Fibroblast of lung (primary cell): ENCODE data around the gene PIP5KL1. TPM values are rescaled to one million over a fixed set of nuclear protein-coding genes. Genes with fewer than 3 reads are reported as not detected.
A peak's percentile ranks its signal among the peaks of the same experiment; 100 is the strongest.

Source experiments
- DNase-seq, 2 donors: peaks; one replicate each; pipeline versions ENCODE4 v3.0.0 to v3.0.0-alpha.2; 2010; ENCODE audit warnings: low read depth in 2 of 2
- H2AFZ ChIP-seq: 2 replicates; pipeline ENCODE4 v1.5.1; 2012; ENCODE audit warnings: low read length, control low read depth, inconsistent platforms
- H3K27ac ChIP-seq: 2 replicates; pipeline ENCODE4 v1.5.1; 2011; ENCODE audit warnings: low read length, control low read depth; ENCODE audit not compliant: insufficient read depth
- H3K27me3 ChIP-seq: 2 replicates; pipeline ENCODE4 v1.5.1; 2011; ENCODE audit warnings: mild to moderate bottlenecking, low read length; ENCODE audit not compliant: control insufficient read depth, insufficient read depth
- H3K36me3 ChIP-seq: 2 replicates; pipeline ENCODE4 v1.5.1; 2011; ENCODE audit warnings: low read length; ENCODE audit not compliant: control insufficient read depth, insufficient read depth
- H3K4me1 ChIP-seq: 2 replicates; pipeline ENCODE4 v1.5.1; 2011; ENCODE audit warnings: low read length; ENCODE audit not compliant: control insufficient read depth, insufficient read depth; ENCODE audit errors: extremely low read depth
- H3K4me2 ChIP-seq: 2 replicates; pipeline ENCODE4 v1.5.1; 2011; ENCODE audit warnings: low read length, control low read depth; ENCODE audit not compliant: insufficient read depth; ENCODE audit errors: extremely low read depth
- H3K4me3 ChIP-seq, 4 experiments: fragments of 200-600 bp in 1 of 4; sonication (generic) in 1 of 4; replicated peaks in 1 of 4; 2 replicates each; pipeline ENCODE4 v1.5.1; 2011 to 2016; ENCODE audit warnings: low read length in 4 of 4, low read depth in 3 of 4, mild to moderate bottlenecking in 3 of 4, control low read depth in 2 of 4, inconsistent platforms in 1 of 4, mixed read lengths in 1 of 4; ENCODE audit not compliant: insufficient read depth in 1 of 4; ENCODE audit errors: control extremely low read depth in 1 of 4
- H3K79me2 ChIP-seq: 2 replicates; pipeline ENCODE4 v1.5.1; 2012; ENCODE audit warnings: mild to moderate bottlenecking, low read length, inconsistent platforms; ENCODE audit not compliant: control insufficient read depth, insufficient read depth
- H3K9ac ChIP-seq: 2 replicates; pipeline ENCODE4 v1.5.1; 2011; ENCODE audit warnings: mild to moderate bottlenecking, low read length, control low read depth; ENCODE audit not compliant: insufficient read depth
- H3K9me3 ChIP-seq: 2 replicates; pipeline ENCODE4 v1.5.1; 2012; ENCODE audit warnings: low read depth, low read length; ENCODE audit not compliant: control insufficient read depth, insufficient read depth
- H4K20me1 ChIP-seq: 2 replicates; pipeline ENCODE4 v1.5.1; 2011; ENCODE audit warnings: low read length; ENCODE audit not compliant: control insufficient read depth, insufficient read depth; ENCODE audit errors: extremely low read depth
- EZH2 ChIP-seq: IDR thresholded peaks from 2 replicates; pipeline ENCODE4 v1.5.1; 2012; ENCODE audit warnings: low read length, control low read depth, mild to moderate bottlenecking; ENCODE audit errors: missing control alignments
- polyA plus RNA-seq, 2 donors: library from polyadenylated mRNA; depleted of rRNA in 1 of 2; stranded (reverse) in 1 of 2; unstranded in 1 of 2; fragments of >200 nt; gene quantifications; 2 replicates each; pipeline ENCODE4 v1.2.1, GENCODE V29; 2011 to 2012; ENCODE audit warnings: missing spikeins in 1 of 2
- total RNA-seq: library from RNA; depleted of rRNA; stranded (reverse); fragments of >200 nt; gene quantifications from 2 replicates; pipeline ENCODE4 v1.2.1, GENCODE V29; 2014
- TF ChIP-seq, protein P1 (sequence below), 2 donors: IDR thresholded peaks in 1 of 2; conservative IDR thresholded peaks in 1 of 2; 1 replicate in 1 of 2; 2 replicates in 1 of 2; pipeline ENCODE4 v1.5.1; 2011 to 2012; ENCODE audit warnings: low read length in 2 of 2, control low read depth in 1 of 2, inconsistent platforms in 1 of 2, low read depth in 1 of 2, mild to moderate bottlenecking in 1 of 2

Gene PIP5KL1
- total and polyA plus RNA-seq, 2 donors (not counting 1 experiment from before 2014, with no cell fraction given): 1.9 to 2.5 TPM

DNA sequence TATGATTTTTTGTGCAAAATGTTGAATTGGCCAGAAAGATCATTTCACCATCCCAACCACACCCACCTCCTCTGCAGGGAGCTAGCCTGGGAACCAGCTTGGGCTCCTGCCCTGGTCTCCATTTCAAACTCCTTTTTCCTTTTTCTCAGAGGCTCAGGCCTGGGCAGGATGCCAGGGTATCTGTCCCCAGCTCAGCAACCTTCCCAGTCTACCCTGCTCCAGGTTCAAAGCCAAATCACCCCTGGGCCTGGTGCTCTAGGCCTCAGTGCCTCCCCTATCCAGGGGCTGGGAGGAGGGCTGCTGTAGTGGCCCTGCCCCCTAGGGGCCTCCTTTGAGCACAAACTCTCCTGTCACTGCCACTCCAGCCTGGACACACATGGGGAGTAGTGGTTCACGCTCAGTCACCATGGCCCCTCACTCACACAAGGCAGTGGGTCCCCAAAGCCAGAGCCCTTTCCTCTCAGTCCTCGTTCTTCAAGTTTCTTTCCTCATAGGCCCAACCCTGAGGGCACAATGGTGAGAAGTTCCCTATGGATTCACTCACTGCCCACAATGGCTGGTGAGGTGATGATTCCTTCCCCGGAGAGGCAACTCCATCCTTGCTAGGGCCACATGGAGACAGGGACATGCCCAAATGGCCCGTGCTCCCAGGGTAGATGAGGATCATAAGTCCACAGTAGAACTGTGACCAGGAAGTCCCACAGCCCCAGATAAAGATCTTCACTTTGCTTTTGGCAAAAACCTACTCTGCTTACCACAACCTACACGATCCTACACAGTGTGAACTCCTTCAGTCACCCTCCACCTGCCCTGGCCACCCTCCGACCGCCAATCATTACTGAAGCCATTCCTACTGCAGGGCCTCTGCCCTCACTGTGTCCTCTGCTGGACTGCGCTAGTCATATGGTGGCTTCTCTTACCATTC lies 12.1 kb downstream of the PIP5KL1 start:
- no peak overlapping the region for H2AFZ ChIP-seq

DNA sequence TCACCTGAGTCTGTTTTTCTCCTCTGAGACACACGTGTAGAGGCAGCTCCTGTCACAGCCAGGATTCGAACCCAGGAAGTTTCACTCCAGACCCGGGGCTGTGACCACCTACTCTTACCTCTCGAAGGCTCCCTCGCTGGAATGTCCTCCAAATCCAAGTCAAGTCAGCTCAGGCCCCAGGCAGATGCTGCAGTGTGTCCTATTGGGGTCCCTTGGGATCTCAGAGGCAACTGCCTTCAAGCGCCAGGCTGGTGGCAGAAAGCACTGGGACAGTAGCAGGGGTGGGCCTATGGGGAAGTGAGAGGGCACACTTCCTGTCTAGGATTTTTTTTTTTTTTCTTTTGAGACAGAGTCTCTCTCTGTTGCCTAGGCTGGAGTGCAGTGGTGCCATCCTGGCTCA lies 13.0 kb downstream of the PIP5KL1 start:
- H3K9me3 ChIP-seq: no peaks in the 10 kb centered on the region
- no peaks in the 10 kb centered on the region for H4K20me1 ChIP-seq
- peak overlapping the region; percentile 82 for H3K27ac ChIP-seq
- no peak overlapping the region for H3K4me2 ChIP-seq
- no peak overlapping the region for H3K4me3 ChIP-seq
- H3K36me3 ChIP-seq: peaks cover 3% of the 10 kb centered on the region
- H2AFZ ChIP-seq: no peak overlapping the region
- H3K9ac ChIP-seq: no peak overlapping the region
- no peaks in the 10 kb centered on the region for H3K27me3 ChIP-seq
- H3K79me2 ChIP-seq: peaks cover 5% of the 10 kb centered on the region
- peaks cover 33% of the 10 kb centered on the region for H3K4me1 ChIP-seq
- DNase-seq: no peak
- no peak for TF ChIP-seq EZH2
- TF ChIP-seq, protein P1, sequence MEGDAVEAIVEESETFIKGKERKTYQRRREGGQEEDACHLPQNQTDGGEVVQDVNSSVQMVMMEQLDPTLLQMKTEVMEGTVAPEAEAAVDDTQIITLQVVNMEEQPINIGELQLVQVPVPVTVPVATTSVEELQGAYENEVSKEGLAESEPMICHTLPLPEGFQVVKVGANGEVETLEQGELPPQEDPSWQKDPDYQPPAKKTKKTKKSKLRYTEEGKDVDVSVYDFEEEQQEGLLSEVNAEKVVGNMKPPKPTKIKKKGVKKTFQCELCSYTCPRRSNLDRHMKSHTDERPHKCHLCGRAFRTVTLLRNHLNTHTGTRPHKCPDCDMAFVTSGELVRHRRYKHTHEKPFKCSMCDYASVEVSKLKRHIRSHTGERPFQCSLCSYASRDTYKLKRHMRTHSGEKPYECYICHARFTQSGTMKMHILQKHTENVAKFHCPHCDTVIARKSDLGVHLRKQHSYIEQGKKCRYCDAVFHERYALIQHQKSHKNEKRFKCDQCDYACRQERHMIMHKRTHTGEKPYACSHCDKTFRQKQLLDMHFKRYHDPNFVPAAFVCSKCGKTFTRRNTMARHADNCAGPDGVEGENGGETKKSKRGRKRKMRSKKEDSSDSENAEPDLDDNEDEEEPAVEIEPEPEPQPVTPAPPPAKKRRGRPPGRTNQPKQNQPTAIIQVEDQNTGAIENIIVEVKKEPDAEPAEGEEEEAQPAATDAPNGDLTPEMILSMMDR (conservative IDR thresholded peaks at IDR 0.05 in 1 of 2, IDR thresholded peaks at IDR 0.05 in 1 of 2; ENCODE audit: low read depth in 1 of 2, low read length in 2 of 2): no peak

More for the DNA sequence above, 12.1 kb downstream of the PIP5KL1 start:
- H3K4me2 ChIP-seq: peak overlapping the region; percentile 36
- peak overlapping the region; percentile 82 for H3K27ac ChIP-seq
- H3K9ac ChIP-seq: no peak overlapping the region
- no peaks in the 10 kb centered on the region for H3K27me3 ChIP-seq
- no peaks in the 10 kb centered on the region for H3K9me3 ChIP-seq
- H4K20me1 ChIP-seq: no peaks in the 10 kb centered on the region
- no peak for TF ChIP-seq EZH2
- TF ChIP-seq, protein P1 (conservative IDR thresholded peaks at IDR 0.05 in 1 of 2, IDR thresholded peaks at IDR 0.05 in 1 of 2; ENCODE audit: low read depth in 1 of 2, low read length in 2 of 2): no peak
- H3K79me2 ChIP-seq: peaks cover 5% of the 10 kb centered on the region
- DNase-seq: peak in 1 of 2 donors; percentile 71
- no peak overlapping the region for H3K4me3 ChIP-seq
- peaks cover 37% of the 10 kb centered on the region for H3K4me1 ChIP-seq
- peaks cover 2% of the 10 kb centered on the region for H3K36me3 ChIP-seq

DNA sequence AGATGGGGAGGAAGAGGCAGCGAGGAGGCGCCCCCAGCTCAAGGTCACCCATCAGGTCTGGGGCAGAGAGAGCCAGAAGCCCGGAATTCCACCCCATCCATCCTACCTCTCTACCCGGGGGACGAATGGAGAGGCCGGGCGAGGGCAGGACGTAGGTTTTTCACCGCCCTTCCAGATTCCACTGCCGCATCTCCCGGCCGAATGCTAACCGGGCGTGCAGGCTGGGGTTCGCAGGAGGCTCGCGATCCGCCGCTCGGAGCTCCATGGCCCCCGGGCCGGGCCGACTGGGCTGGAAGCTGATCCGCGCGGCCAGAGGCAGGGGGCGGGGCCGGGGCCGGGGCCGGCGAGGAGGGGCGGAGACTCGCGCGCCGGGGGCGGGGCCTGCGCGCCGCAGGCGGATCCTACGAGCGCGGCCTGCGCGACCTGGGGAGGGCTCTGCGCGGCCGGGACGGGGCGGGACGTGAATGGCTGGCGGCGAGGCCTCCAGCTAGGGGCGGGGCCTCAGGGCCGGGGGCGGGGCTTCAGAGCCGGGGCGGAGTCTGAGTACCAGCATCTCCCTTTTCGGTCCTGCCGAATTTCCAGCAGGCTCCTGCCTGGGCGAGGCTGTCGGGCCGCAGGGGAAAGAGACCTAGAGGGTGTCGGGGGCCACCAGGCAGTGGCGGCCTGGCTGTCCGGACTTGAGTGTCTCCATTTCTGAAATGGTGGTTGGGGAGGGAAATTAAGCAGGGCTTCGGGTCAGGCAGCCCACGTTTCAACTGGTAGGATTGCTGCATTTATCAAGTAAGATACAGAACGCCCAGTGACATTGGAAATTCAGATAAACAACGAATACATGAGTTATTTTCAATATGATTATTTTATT lies 13.6 kb downstream of the PIP5KL1 start, which contains the start of gene ST6GALNAC4:
Gene ST6GALNAC4 (minus strand): TSS at position 322 of the 862 bp plus-strand sequence. CDS start 622 bp downstream, outside the sequence.
- peak within 1 kb of the TSS; percentile 51 to 82 (median 68) for H3K4me3 ChIP-seq

More for the DNA sequence above, 13.6 kb downstream of the PIP5KL1 start, which contains the start of gene ST6GALNAC4:
- Histone ChIP-seq H3K27ac (peak within 1 kb of the TSS; percentile 82), H3K9me3 (no peaks in the 10 kb centered on the region), H3K4me2 (peak within 1 kb of the TSS; percentile 82), H4K20me1 (no peaks in the 10 kb centered on the region), H3K27me3 (no peaks in the 10 kb centered on the region), H3K9ac (peak within 1 kb of the TSS; percentile 71), H3K4me1 (peaks cover 32% of the 10 kb centered on the region), H2AFZ (peak within 1 kb of the TSS; percentile 71), H3K36me3 (peaks cover 10% of the 10 kb centered on the region), H3K79me2 (peaks cover 5% of the 10 kb centered on the region)
- TF ChIP-seq, protein P1 (conservative IDR thresholded peaks at IDR 0.05 in 1 of 2, IDR thresholded peaks at IDR 0.05 in 1 of 2; ENCODE audit: low read depth in 1 of 2, low read length in 2 of 2): no peak
- peak; percentile 84 to 91 for DNase-seq
